K562 (cell line): Measurements from ENCODE around the gene GINS3.

Experiments used
- JUND ChIP-seq, 2 experiments: IDR thresholded peaks; 2 replicates in 1 of 2; 3 replicates in 1 of 2; pipeline ENCODE4 v1.6.1; 2011; ENCODE audit warnings: borderline replicate concordance in 2 of 2, low read depth in 2 of 2, low read length in 2 of 2, improper control_type of control experiment in 1 of 2, missing biosample characterization in 1 of 2, missing genetic modification characterization in 1 of 2, missing genetic modification reagents in 1 of 2
- PHB2 ChIP-seq: fragments of 450-650 bp; IDR thresholded peaks from 2 replicates; pipeline ENCODE4 v1.6.1; 2017; ENCODE audit warnings: low read depth
- SMC3 ChIP-seq: conservative IDR thresholded peaks from 2 replicates; pipeline ENCODE4 v1.6.1; 2011; ENCODE audit warnings: low read depth, low read length, improper control_type of control experiment; ENCODE audit not compliant: insufficient read depth
- TF ChIP-seq, protein P1 (sequence below): fragments of 450-650 bp; IDR thresholded peaks from 2 replicates; pipeline ENCODE4 v1.6.1; 2016; ENCODE audit warnings: low read depth, mild to moderate bottlenecking, moderate library complexity

DNA sequence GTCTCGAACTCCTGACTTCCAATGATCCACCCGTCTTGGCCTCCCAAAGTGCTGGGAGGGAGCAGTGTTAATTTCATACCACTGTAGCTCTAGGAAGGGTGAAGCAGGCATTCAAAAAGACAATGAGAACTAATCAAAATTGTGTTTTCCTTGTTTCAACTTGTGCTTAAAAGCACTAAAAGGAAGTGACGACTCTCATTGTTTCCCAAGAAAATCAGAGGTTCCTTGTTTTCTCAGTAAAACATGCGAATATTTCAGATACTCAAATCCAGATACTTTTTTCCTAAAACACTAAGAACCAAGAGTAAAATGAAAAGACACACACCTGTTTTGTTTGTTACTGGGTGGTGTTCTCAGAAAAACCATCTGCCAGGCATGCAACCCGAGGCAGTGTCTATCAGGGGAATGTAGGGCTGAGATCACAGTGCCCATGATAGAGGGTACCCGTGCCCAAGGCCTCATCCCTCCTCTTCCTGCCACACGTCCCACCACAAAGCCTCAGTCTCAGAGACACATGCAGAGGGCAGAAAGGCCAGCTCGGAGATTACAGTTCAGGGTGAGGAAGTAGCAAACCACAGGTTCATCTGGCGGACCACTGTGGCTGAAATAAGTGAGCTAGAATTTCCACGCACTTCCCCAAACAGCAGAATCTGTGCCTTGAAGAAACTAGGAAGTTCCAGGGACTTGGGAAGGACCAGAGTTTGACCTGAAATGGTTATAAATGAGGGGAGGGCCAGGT, 33.7 kb downstream of the GINS3 start:
- TF ChIP-seq SMC3 = no peak
- no peak for TF ChIP-seq JUND (IDR thresholded peaks at IDR 0.05; ENCODE audit: borderline replicate concordance, low read depth, low read length)
- TF ChIP-seq JUND (tag; IDR thresholded peaks at IDR 0.05; ENCODE audit: borderline replicate concordance, low read depth, low read length) = no peak
- no peak for TF ChIP-seq PHB2
- TF ChIP-seq, protein P1, sequence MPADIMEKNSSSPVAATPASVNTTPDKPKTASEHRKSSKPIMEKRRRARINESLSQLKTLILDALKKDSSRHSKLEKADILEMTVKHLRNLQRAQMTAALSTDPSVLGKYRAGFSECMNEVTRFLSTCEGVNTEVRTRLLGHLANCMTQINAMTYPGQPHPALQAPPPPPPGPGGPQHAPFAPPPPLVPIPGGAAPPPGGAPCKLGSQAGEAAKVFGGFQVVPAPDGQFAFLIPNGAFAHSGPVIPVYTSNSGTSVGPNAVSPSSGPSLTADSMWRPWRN = no peak
